ENCODE data around the gene ERBB4. TPM values are rescaled to one million over a fixed set of nuclear protein-coding genes. Genes with fewer than 3 reads are reported as not detected.

ERBB4 gene
- total RNA-seq, 1 donor from 2014 or later = 1.2 TPM

DNA sequence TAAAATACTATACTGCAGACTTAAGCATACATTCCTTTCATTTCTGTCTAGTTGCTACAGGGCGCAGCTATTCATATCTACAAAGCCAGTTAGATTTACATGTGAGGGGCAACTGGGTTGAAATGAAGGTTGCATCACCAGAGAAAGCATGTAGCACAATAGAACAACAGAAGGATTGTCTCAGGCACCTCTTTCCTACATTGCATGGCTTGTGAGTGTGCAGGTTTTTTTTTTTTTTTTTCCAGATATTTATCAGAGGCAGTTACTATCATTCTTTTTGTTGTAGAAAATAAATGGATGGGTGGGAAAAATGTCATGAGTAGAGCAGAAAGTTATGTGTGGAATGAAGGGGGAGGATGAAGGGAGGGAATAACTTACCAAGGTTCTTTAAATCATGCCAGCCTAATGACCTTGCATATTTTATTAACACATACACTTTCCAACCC lies 86.8 kb downstream of the ERBB4 start:
- H4K20me1 ChIP-seq (ENCODE audit: insufficient read depth, low read length) = no peaks in the 10 kb centered on the region
- H3K4me2 ChIP-seq (ENCODE audit: low read length) = peak overlapping the region; percentile 63
- H3K79me2 ChIP-seq (ENCODE audit: insufficient read depth, low read length) = no peaks in the 10 kb centered on the region
- no peak overlapping the region for H3K27ac ChIP-seq (ENCODE audit: low read depth, low read length)
- no peaks in the 10 kb centered on the region for H3K4me1 ChIP-seq (ENCODE audit: insufficient read depth, low read length)
- DNase-seq (ENCODE audit: low read depth) (peak; percentile 89), FAIRE-seq (peak; percentile 84)
- Mint-ChIP-seq H3K27me3 (ENCODE audit: low read depth, unreplicated experiment) (no peaks in the 10 kb centered on the region), H3K36me3 (ENCODE audit: low read depth, unreplicated experiment) (no peaks in the 10 kb centered on the region), H3K9me3 (ENCODE audit: unreplicated experiment) (no peaks in the 10 kb centered on the region), H3K27ac (ENCODE audit: unreplicated experiment) (peak overlapping the region; percentile 94), H3K4me3 (ENCODE audit: unreplicated experiment) (no peak overlapping the region), H3K4me1 (ENCODE audit: low read depth, unreplicated experiment) (peaks cover 23% of the 10 kb centered on the region)
- no peak overlapping the region for H3K4me3 ChIP-seq (ENCODE audit: insufficient read depth, low read depth, low read length)
- H3K9me3 ChIP-seq (ENCODE audit: insufficient read depth, low read depth, low read length) = no peaks in the 10 kb centered on the region
- no peak overlapping the region for H3K9ac ChIP-seq (ENCODE audit: low read length)
- H3K36me3 ChIP-seq (ENCODE audit: insufficient read depth, low read length) = no peaks in the 10 kb centered on the region
- H2AFZ ChIP-seq (ENCODE audit: low read depth, low read length) = no peak overlapping the region
- no peaks in the 10 kb centered on the region for H3K27me3 ChIP-seq (ENCODE audit: insufficient read depth, low read length)
- TF ChIP-seq EZH2 (IDR thresholded peaks at IDR 0.05; ENCODE audit: insufficient read depth, low read length) = no peak
- TF ChIP-seq, protein P1, sequence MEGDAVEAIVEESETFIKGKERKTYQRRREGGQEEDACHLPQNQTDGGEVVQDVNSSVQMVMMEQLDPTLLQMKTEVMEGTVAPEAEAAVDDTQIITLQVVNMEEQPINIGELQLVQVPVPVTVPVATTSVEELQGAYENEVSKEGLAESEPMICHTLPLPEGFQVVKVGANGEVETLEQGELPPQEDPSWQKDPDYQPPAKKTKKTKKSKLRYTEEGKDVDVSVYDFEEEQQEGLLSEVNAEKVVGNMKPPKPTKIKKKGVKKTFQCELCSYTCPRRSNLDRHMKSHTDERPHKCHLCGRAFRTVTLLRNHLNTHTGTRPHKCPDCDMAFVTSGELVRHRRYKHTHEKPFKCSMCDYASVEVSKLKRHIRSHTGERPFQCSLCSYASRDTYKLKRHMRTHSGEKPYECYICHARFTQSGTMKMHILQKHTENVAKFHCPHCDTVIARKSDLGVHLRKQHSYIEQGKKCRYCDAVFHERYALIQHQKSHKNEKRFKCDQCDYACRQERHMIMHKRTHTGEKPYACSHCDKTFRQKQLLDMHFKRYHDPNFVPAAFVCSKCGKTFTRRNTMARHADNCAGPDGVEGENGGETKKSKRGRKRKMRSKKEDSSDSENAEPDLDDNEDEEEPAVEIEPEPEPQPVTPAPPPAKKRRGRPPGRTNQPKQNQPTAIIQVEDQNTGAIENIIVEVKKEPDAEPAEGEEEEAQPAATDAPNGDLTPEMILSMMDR (IDR thresholded peaks at IDR 0.05; ENCODE audit: insufficient read depth, low read depth, low read length) = no peak

DNA sequence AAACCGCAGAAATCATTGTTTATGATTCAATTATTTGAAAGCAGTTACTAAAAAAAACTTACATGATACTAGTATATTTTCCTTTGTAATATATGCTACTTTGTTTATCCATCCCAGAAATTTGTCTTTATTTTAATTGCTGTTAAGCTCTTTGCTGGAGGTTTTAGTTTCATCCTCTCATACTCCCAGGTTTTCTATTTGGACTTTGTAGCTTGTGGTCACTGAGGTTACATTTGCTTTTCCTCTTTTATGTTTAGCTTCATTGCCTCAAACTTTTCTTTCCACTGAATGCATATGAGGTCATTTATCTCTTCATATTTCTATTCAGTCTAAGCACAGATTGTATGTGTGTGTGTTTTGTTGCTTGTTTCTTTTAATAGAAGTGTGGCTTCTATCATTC lies 89.9 kb downstream of the ERBB4 start:
- FAIRE-seq (no peak), DNase-seq (ENCODE audit: low read depth) (peak; percentile 56)
- peak overlapping the region; percentile 79 for H3K27ac Mint-ChIP-seq (ENCODE audit: unreplicated experiment)
- H3K4me1 ChIP-seq (ENCODE audit: insufficient read depth, low read length) = no peaks in the 10 kb centered on the region
- H3K4me3 Mint-ChIP-seq (ENCODE audit: unreplicated experiment) = no peak overlapping the region
- H3K4me1 Mint-ChIP-seq (ENCODE audit: low read depth, unreplicated experiment) = peaks cover 23% of the 10 kb centered on the region
- no peak overlapping the region for H3K27ac ChIP-seq (ENCODE audit: low read depth, low read length)
- no peak overlapping the region for H3K9ac ChIP-seq (ENCODE audit: low read length)
- no peaks in the 10 kb centered on the region for H3K9me3 Mint-ChIP-seq (ENCODE audit: unreplicated experiment)
- H2AFZ ChIP-seq (ENCODE audit: low read depth, low read length) = no peak overlapping the region
- H3K9me3 ChIP-seq (ENCODE audit: insufficient read depth, low read depth, low read length) = no peaks in the 10 kb centered on the region
- H3K36me3 ChIP-seq (ENCODE audit: insufficient read depth, low read length) = no peaks in the 10 kb centered on the region
- no peaks in the 10 kb centered on the region for H3K36me3 Mint-ChIP-seq (ENCODE audit: low read depth, unreplicated experiment)
- H3K27me3 Mint-ChIP-seq (ENCODE audit: low read depth, unreplicated experiment) = no peaks in the 10 kb centered on the region
- H3K79me2 ChIP-seq (ENCODE audit: insufficient read depth, low read length) = no peaks in the 10 kb centered on the region
- no peaks in the 10 kb centered on the region for H4K20me1 ChIP-seq (ENCODE audit: insufficient read depth, low read length)
- no peak overlapping the region for H3K4me2 ChIP-seq (ENCODE audit: low read length)
- TF ChIP-seq, protein P1 (IDR thresholded peaks at IDR 0.05; ENCODE audit: insufficient read depth, low read depth, low read length) = no peak
- TF ChIP-seq EZH2 (IDR thresholded peaks at IDR 0.05; ENCODE audit: insufficient read depth, low read length) = no peak
- H3K4me3 ChIP-seq (ENCODE audit: insufficient read depth, low read depth, low read length) = no peak overlapping the region
- H3K27me3 ChIP-seq (ENCODE audit: insufficient read depth, low read length) = no peaks in the 10 kb centered on the region

GRCh38 chr2:212441821-212442220 lies 96.8 kb downstream of the ERBB4 start:
- Histone ChIP-seq H4K20me1 (ENCODE audit: insufficient read depth, low read length) (no peaks in the 10 kb centered on the region), H3K27me3 (ENCODE audit: insufficient read depth, low read length) (no peaks in the 10 kb centered on the region), H3K4me1 (ENCODE audit: insufficient read depth, low read length) (no peaks in the 10 kb centered on the region), H3K36me3 (ENCODE audit: insufficient read depth, low read length) (no peaks in the 10 kb centered on the region), H3K4me2 (ENCODE audit: low read length) (no peak overlapping the region), H3K9ac (ENCODE audit: low read length) (no peak overlapping the region), H3K79me2 (ENCODE audit: insufficient read depth, low read length) (no peaks in the 10 kb centered on the region), H3K9me3 (ENCODE audit: insufficient read depth, low read depth, low read length) (no peaks in the 10 kb centered on the region), H3K4me3 (ENCODE audit: insufficient read depth, low read depth, low read length) (no peak overlapping the region), H2AFZ (ENCODE audit: low read depth, low read length) (no peak overlapping the region), H3K27ac (ENCODE audit: low read depth, low read length) (no peak overlapping the region)
- DNase-seq (ENCODE audit: low read depth) = no peak
- no peaks in the 10 kb centered on the region for H3K4me1 Mint-ChIP-seq (ENCODE audit: low read depth, unreplicated experiment)
- TF ChIP-seq, protein P1 (IDR thresholded peaks at IDR 0.05; ENCODE audit: insufficient read depth, low read depth, low read length) = no peak
- no peak for TF ChIP-seq EZH2 (IDR thresholded peaks at IDR 0.05; ENCODE audit: insufficient read depth, low read length)
- H3K36me3 Mint-ChIP-seq (ENCODE audit: low read depth, unreplicated experiment) = peaks cover 2% of the 10 kb centered on the region
- H3K9me3 Mint-ChIP-seq (ENCODE audit: unreplicated experiment) = peaks cover 11% of the 10 kb centered on the region
- no peak overlapping the region for H3K4me3 Mint-ChIP-seq (ENCODE audit: unreplicated experiment)
- no peak overlapping the region for H3K27ac Mint-ChIP-seq (ENCODE audit: unreplicated experiment)
- no peak for FAIRE-seq
- no peaks in the 10 kb centered on the region for H3K27me3 Mint-ChIP-seq (ENCODE audit: low read depth, unreplicated experiment)

Measured in astrocyte (in vitro differentiated cells and primary cell).